Endothelial cell of umbilical vein (primary cell): ENCODE measurements around the gene ATXN10. TPM values are rescaled to one million over a fixed set of nuclear protein-coding genes. Genes with fewer than 3 reads are reported as not detected.

Experiments
- BruUV-seq: library from RNA; stranded (reverse); fragments of 400-500 nt; replicated peaks from 2 replicates; lab custom pipeline; 2021; lab: Mats Ljungman, UMichigan
- CTCF ChIA-PET: fragments of 300-600, 350-600 bp; sonication (Branson Sonifier 250); formaldehyde crosslinking; loops from one replicate; lab custom pipeline; 2021; ENCODE audit warnings: antibody characterized with exemption, inconsistent platforms; lab: Charles Lee
- POLR2A ChIA-PET: fragments of 300-600, 350-600 bp; sonication (Branson Sonifier 250); formaldehyde crosslinking; loops from one replicate; lab custom pipeline; 2021; ENCODE audit warnings: antibody characterized with exemption, inconsistent platforms; lab: Charles Lee
- DNase-seq: peaks from one replicate; pipeline ENCODE4 v3.0.0-alpha.2; 2011; ENCODE audit warnings: low read depth, low spot score
- FAIRE-seq: peaks from 2 replicates; lab custom pipeline; 2011; peaks lifted over from hg19 to GRCh38; lab: Jason Lieb, UNC
- H2AFZ ChIP-seq: 2 replicates; pipeline ENCODE4 v1.6.0; 2012; ENCODE audit warnings: low read depth, low read length, control low read depth, inconsistent platforms
- H3K27ac ChIP-seq: 2 replicates; pipeline ENCODE4 v1.5.1; 2011; ENCODE audit warnings: low read depth, mild to moderate bottlenecking, control low read depth, low read length, moderate library complexity; ENCODE audit not compliant: insufficient read depth
- H3K27me3 ChIP-seq, 2 experiments: 2 replicates each; pipeline versions ENCODE4 v1.6.0 to v1.6.1; 2011; ENCODE audit warnings: low read length in 2 of 2, mixed read lengths in 1 of 2; ENCODE audit not compliant: control insufficient read depth in 2 of 2, insufficient read depth in 2 of 2
- H3K36me3 ChIP-seq, 2 experiments: 2 replicates in 1 of 2; 3 replicates in 1 of 2; pipeline ENCODE4 v1.5.1; 2011; ENCODE audit warnings: low read length in 2 of 2, mild to moderate bottlenecking in 1 of 2, moderate library complexity in 1 of 2; ENCODE audit not compliant: control insufficient read depth in 2 of 2, insufficient read depth in 2 of 2; ENCODE audit errors: extremely low read depth in 1 of 2
- H3K4me1 ChIP-seq: 3 replicates; pipeline ENCODE4 v1.5.1; 2011; ENCODE audit warnings: mild to moderate bottlenecking, low read length; ENCODE audit not compliant: control insufficient read depth, insufficient read depth; ENCODE audit errors: extremely low read depth
- H3K4me2 ChIP-seq: 2 replicates; pipeline ENCODE4 v1.6.1; 2011; ENCODE audit warnings: low read length, control low read depth, mixed read lengths; ENCODE audit not compliant: insufficient read depth
- H3K4me3 ChIP-seq, 3 experiments: fragments of 200-600 bp in 1 of 3; sonication (generic), shearing (Covaris generic) in 1 of 3; replicated peaks in 1 of 3; 2 replicates each; pipeline ENCODE4 v1.5.1; 2011 to 2016; ENCODE audit warnings: control low read depth in 3 of 3, low read length in 3 of 3, mild to moderate bottlenecking in 2 of 3, inconsistent platforms in 1 of 3, low read depth in 1 of 3, moderate library complexity in 1 of 3; ENCODE audit not compliant: insufficient read depth in 1 of 3
- H3K79me2 ChIP-seq: 2 replicates; pipeline ENCODE4 v1.6.0; 2012; ENCODE audit warnings: low read length, inconsistent platforms; ENCODE audit not compliant: control insufficient read depth, insufficient read depth
- H3K9ac ChIP-seq: replicated peaks from 2 replicates; pipeline ENCODE3; 2011; ENCODE audit warnings: low read length, control low read depth; ENCODE audit not compliant: insufficient read depth; ENCODE audit errors: extremely low read depth
- H3K9me1 ChIP-seq: replicated peaks from 3 replicates; pipeline ENCODE4 v1.6.0; 2011; ENCODE audit warnings: mild to moderate bottlenecking, low read length; ENCODE audit not compliant: control insufficient read depth, insufficient read depth; ENCODE audit errors: extremely low read depth
- H3K9me3 ChIP-seq: replicated peaks from 2 replicates; pipeline ENCODE4 v1.5.1; 2012; ENCODE audit warnings: low read length, inconsistent platforms; ENCODE audit not compliant: control insufficient read depth, insufficient read depth
- H4K20me1 ChIP-seq: replicated peaks from 2 replicates; pipeline ENCODE3; 2011; ENCODE audit warnings: mild to moderate bottlenecking, low read length; ENCODE audit not compliant: control insufficient read depth, insufficient read depth; ENCODE audit errors: extremely low read depth
- CTCF ChIP-seq, 2 donors: IDR thresholded peaks; 1 replicate in 1 of 2; 2 replicates in 1 of 2; pipeline ENCODE4 v1.5.1; 2011; ENCODE audit warnings: low read length in 2 of 2, mild to moderate bottlenecking in 2 of 2, moderate library complexity in 2 of 2, control low read depth in 1 of 2, inconsistent platforms in 1 of 2, low read depth in 1 of 2; ENCODE audit not compliant: insufficient read depth in 1 of 2; ENCODE audit errors: extremely low read depth in 1 of 2
- EZH2 ChIP-seq: IDR thresholded peaks from 2 replicates; pipeline ENCODE4 v1.6.1; 2012; ENCODE audit warnings: borderline replicate concordance, low read depth, mild to moderate bottlenecking, moderate library complexity, low read length, inconsistent platforms; ENCODE audit not compliant: severe bottlenecking
- FOS ChIP-seq: IDR thresholded peaks from 2 replicates; pipeline ENCODE4 v1.6.1; 2011; ENCODE audit warnings: mild to moderate bottlenecking, low read length, moderate library complexity, borderline replicate concordance; ENCODE audit not compliant: insufficient read depth
- GATA2 ChIP-seq: IDR thresholded peaks from 2 replicates; pipeline ENCODE4 v1.7.0; 2011; ENCODE audit warnings: low read depth, mild to moderate bottlenecking, moderate library complexity, mixed read lengths, low read length; ENCODE audit not compliant: insufficient read length, insufficient read depth
- JUN ChIP-seq: IDR thresholded peaks from 2 replicates; pipeline ENCODE4 v1.6.1; 2011; ENCODE audit warnings: borderline replicate concordance, low read depth; ENCODE audit not compliant: insufficient read length, insufficient read depth
- MAX ChIP-seq: IDR thresholded peaks from 2 replicates; pipeline ENCODE4 v1.6.1; 2011; ENCODE audit not compliant: insufficient read depth, insufficient read length
- MYC ChIP-seq: IDR thresholded peaks from one replicate; pipeline ENCODE4 v1.6.1; 2011; ENCODE audit warnings: mild to moderate bottlenecking, low read depth, low read length
- POLR2A ChIP-seq: IDR thresholded peaks from 2 replicates; pipeline ENCODE4 v1.6.1; 2012; ENCODE audit warnings: low read depth, mild to moderate bottlenecking, control low read depth, low read length
- POLR2AphosphoS5 ChIP-seq: IDR thresholded peaks from 2 replicates; pipeline ENCODE4 v1.6.1; 2012; ENCODE audit warnings: low read depth, mild to moderate bottlenecking, control low read depth, low read length, moderate library complexity; ENCODE audit not compliant: insufficient read depth
- dilution Hi-C: fragments of 300-500 bp; cut with MboI; formaldehyde crosslinking; loops from one replicate; pipeline ENCODE4 v1.15.0; 2019; ENCODE audit warnings: low sequenced_read_pairs; ENCODE audit not compliant: extremely low pct_ligation_motif_present
- intact Hi-C: fragments of 100-400 bp; cut with micrococcal nuclease; formaldehyde crosslinking; loops from one replicate; pipeline ENCODE4 v1.10.0; 2022
- polyA plus RNA-seq, 4 experiments: library from polyadenylated mRNA; depleted of rRNA in 3 of 4; stranded (reverse) in 3 of 4; unstranded in 1 of 4; fragments of >200 nt; gene quantifications; 2 replicates each; pipeline versions ENCODE4 v1.2.1 to v1.2.3, GENCODE V29; 2011 to 2012; ENCODE audit warnings: missing spikeins in 1 of 4
- total RNA-seq: library from RNA; stranded (reverse); gene quantifications from 2 replicates; pipeline ENCODE4 v1.2.3, GENCODE V29; 2021

Gene ATXN10
- total and polyA plus RNA-seq, 2 donors (not counting 3 experiments of a cell fraction or from before 2014, with no cell fraction given), result 73.2 to 91.9 TPM

GRCh38 chr22:45758603-45759002 lies 87.0 kb downstream of the ATXN10 start:
- dilution Hi-C loops (no loop called here), intact Hi-C loops (no loop called here)
- Histone ChIP-seq H3K9ac (no peak overlapping the region), H4K20me1 (no peaks in the 10 kb centered on the region), H3K27me3 (no peaks in the 10 kb centered on the region), H2AFZ (no peak overlapping the region), H3K27ac (no peak overlapping the region), H3K4me2 (no peak overlapping the region), H3K4me1 (no peaks in the 10 kb centered on the region), H3K36me3 (peaks cover 0 to 2% of the 10 kb centered on the region in 2 experiments), H3K4me3 (no peak overlapping the region), H3K79me2 (no peaks in the 10 kb centered on the region), H3K9me1 (no peaks in the 10 kb centered on the region), H3K9me3 (no peaks in the 10 kb centered on the region)
- DNase-seq (no peak), FAIRE-seq (no peak)
- TF ChIP-seq POLR2AphosphoS5 (no peak), CTCF (IDR thresholded peaks at IDR 0.05; ENCODE audit: extremely low read depth in 1 of 2, insufficient read depth in 1 of 2, low read depth in 1 of 2, low read length in 2 of 2) (no peak), GATA2 (no peak), EZH2 (no peak), MYC (no peak), FOS (no peak), POLR2A (no peak), JUN (no peak), MAX (no peak)
- no TSS peak for BruUV-seq
- POLR2A ChIA-PET, result no interaction called here
- CTCF ChIA-PET, result interaction anchor here (0.8 kb wide), 1 partner anchor 27 kb away, joined by 3 read pairs; no protein-coding TSS in a partner anchor
